ENCODE results near the gene INPP5A.

DNA sequence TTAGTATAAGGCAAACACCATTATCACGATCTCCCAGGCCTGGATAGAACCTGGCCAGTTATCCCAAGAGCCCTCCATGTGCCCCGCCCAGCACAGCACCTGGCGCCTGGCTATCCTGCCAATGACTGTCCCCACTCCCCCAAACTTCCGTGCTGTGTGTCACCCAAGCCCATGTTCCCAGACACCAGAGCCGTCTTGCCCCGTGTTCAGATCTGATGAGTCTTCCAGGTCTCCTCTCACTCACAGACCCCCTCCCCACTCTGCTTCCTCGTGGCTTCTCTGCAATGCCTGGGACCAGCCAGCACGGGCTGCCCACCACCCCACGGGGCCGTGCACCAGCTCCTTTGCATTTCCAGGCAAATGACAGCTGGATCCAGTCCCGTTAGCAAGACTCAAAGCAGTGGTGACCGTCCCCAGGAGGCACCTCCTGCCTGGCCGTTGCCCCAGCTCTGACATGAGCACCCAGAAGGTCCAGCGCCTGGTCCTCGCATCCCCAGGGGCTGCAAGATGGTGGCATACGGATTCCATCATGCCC is 43.8 kb upstream of the INPP5A start:
- TF ChIP-seq POLR2AphosphoS5 (IDR thresholded peaks at IDR 0.05): no peak
- TF ChIP-seq, protein P1, sequence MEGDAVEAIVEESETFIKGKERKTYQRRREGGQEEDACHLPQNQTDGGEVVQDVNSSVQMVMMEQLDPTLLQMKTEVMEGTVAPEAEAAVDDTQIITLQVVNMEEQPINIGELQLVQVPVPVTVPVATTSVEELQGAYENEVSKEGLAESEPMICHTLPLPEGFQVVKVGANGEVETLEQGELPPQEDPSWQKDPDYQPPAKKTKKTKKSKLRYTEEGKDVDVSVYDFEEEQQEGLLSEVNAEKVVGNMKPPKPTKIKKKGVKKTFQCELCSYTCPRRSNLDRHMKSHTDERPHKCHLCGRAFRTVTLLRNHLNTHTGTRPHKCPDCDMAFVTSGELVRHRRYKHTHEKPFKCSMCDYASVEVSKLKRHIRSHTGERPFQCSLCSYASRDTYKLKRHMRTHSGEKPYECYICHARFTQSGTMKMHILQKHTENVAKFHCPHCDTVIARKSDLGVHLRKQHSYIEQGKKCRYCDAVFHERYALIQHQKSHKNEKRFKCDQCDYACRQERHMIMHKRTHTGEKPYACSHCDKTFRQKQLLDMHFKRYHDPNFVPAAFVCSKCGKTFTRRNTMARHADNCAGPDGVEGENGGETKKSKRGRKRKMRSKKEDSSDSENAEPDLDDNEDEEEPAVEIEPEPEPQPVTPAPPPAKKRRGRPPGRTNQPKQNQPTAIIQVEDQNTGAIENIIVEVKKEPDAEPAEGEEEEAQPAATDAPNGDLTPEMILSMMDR (IDR thresholded peaks at IDR 0.05): no peak
- TF ChIP-seq POLR2A (IDR thresholded peaks at IDR 0.05): no peak
